GM12878 (cell line): Measurements from ENCODE around the gene SIMC1. TPM values are rescaled to one million over a fixed set of nuclear protein-coding genes. Genes with fewer than 3 reads are reported as not detected.

Experiments used
- ATAC-seq: fragments of 200-7000 bp; cut with Tn5 transposase; 3 replicates; pipeline ENCODE4 v1.9.1; 2020; ENCODE audit warnings: mild to moderate bottlenecking, moderate library complexity
- BruUV-seq: library from RNA; stranded (reverse); fragments of 400-500 nt; replicated peaks from 2 replicates; lab custom pipeline; 2021; lab: Mats Ljungman, UMichigan
- CTCF ChIA-PET: fragments of 300-600 bp; sonication (Branson Sonifier 250); formaldehyde crosslinking; extraction: SDS; loops from one replicate; lab custom pipeline; 2021; ENCODE audit warnings: inconsistent platforms; lab: Yijun Ruan, JAX
- POLR2A ChIA-PET: fragments of 350-600 bp; formaldehyde crosslinking; extraction: SDS; loops from one replicate; lab custom pipeline; 2021; ENCODE audit warnings: inconsistent platforms; lab: Charles Lee
- RAD21 ChIA-PET: fragments of 300-600 bp; sonication (Branson Sonifier 250); formaldehyde crosslinking; loops from one replicate; lab custom pipeline; 2023; ENCODE audit warnings: antibody characterized with exemption; ENCODE audit not compliant: unreplicated experiment; lab: Charles Lee
- SMC1A ChIA-PET: fragments of 300-600 bp; sonication (Branson Sonifier 250); formaldehyde crosslinking; loops from one replicate; lab custom pipeline; 2023; ENCODE audit not compliant: unreplicated experiment, uncharacterized antibody; lab: Charles Lee
- DNase-seq: peaks from one replicate; pipeline ENCODE4 v3.0.0-alpha.2; 2011; ENCODE audit warnings: low read depth, low spot score
- FAIRE-seq: peaks from 3 replicates; lab custom pipeline; 2011; peaks lifted over from hg19 to GRCh38; lab: Jason Lieb, UNC
- H2AFZ ChIP-seq: 2 replicates; pipeline ENCODE4 v1.6.0; 2011; ENCODE audit warnings: low read depth, low read length, control low read depth; ENCODE audit not compliant: control insufficient read depth
- H3K27ac ChIP-seq: 2 replicates; pipeline ENCODE4 v1.5.1; 2011; ENCODE audit warnings: control low read depth; ENCODE audit not compliant: control insufficient read depth, insufficient read depth
- H3K27me3 ChIP-seq, 2 experiments: replicated peaks in 1 of 2; 2 replicates each; pipeline versions ENCODE4 v1.6.0 to v1.6.1; 2011; ENCODE audit warnings: low read length in 1 of 2; ENCODE audit not compliant: control insufficient read depth in 2 of 2, insufficient read depth in 2 of 2
- H3K36me3 ChIP-seq, 2 experiments: 2 replicates each; pipeline ENCODE4 v1.5.1; 2011; ENCODE audit warnings: low read length in 1 of 2; ENCODE audit not compliant: control insufficient read depth in 2 of 2, insufficient read depth in 2 of 2
- H3K4me1 ChIP-seq: 2 replicates; pipeline ENCODE4 v1.6.1; 2011; ENCODE audit warnings: mild to moderate bottlenecking, low read length, moderate library complexity, mixed read lengths; ENCODE audit not compliant: control insufficient read depth, insufficient read depth
- H3K4me2 ChIP-seq: 2 replicates; pipeline ENCODE4 v1.6.0; 2011; ENCODE audit warnings: control low read depth; ENCODE audit not compliant: control insufficient read depth, insufficient read depth
- H3K4me3 ChIP-seq: fragments of 200-600 bp; sonication (generic); 2 replicates; pipeline ENCODE4 v1.5.1; 2016
- H3K79me2 ChIP-seq: 2 replicates; pipeline ENCODE4 v1.6.0; 2011; ENCODE audit warnings: low read length; ENCODE audit not compliant: control insufficient read depth, insufficient read depth
- H3K9ac ChIP-seq: 2 replicates; pipeline ENCODE4 v1.8.0; 2011; ENCODE audit warnings: low read length, control low read depth, mixed read lengths; ENCODE audit not compliant: control insufficient read depth, insufficient read depth
- H3K9me3 ChIP-seq: replicated peaks from 3 replicates; pipeline ENCODE4 v1.5.1; 2011; ENCODE audit warnings: mild to moderate bottlenecking, low read length; ENCODE audit not compliant: control insufficient read depth, insufficient read depth
- H4K20me1 ChIP-seq: 2 replicates; pipeline ENCODE4 v1.6.0; 2011; ENCODE audit not compliant: control insufficient read depth, insufficient read depth
- JUNB ChIP-seq: IDR thresholded peaks from 2 replicates; pipeline ENCODE4 v1.6.1; 2016; ENCODE audit warnings: antibody characterized with exemption, mild to moderate bottlenecking
- KLF5 ChIP-seq: fragments of 450-650 bp; IDR thresholded peaks from 2 replicates; pipeline ENCODE4 v1.6.1; 2014; ENCODE audit warnings: mild to moderate bottlenecking; ENCODE audit not compliant: partially characterized antibody
- WGBS: methylation state at CpG from one replicate; pipeline ENCODE4 v1.1.6; 2016; ENCODE audit warnings: low lambda C conversion rate; ENCODE audit not compliant: insufficient replicate concordance, insufficient coverage; ENCODE audit errors: missing lambda C conversion rate; 5-methylcytosine and 5-hydroxymethylcytosine counted together
- in situ Hi-C: fragments of 300-500 bp; cut with MboI; formaldehyde crosslinking; loops from 9 replicates; pipeline ENCODE4 v1.14.3; 2018; ENCODE audit warnings: mixed read lengths
- intact Hi-C: fragments of 100-400 bp; cut with micrococcal nuclease; formaldehyde crosslinking; loops from one replicate; pipeline ENCODE4 v1.14.2; 2022; ENCODE audit not compliant: unreplicated experiment
- polyA plus RNA-seq, 11 experiments: library from polyadenylated mRNA; depleted of rRNA in 4 of 11; unstranded in 6 of 11; stranded (reverse) in 5 of 11; fragments of >200 nt; fragmentation: Nextera tagmentation in 4 of 11; fragmentation: Illumina TruSeq in 1 of 11; extraction: Ambion mirVana in 4 of 11; extraction: Trizol in 1 of 11; gene quantifications; 1 replicate in 1 of 11; 2 replicates in 10 of 11; pipeline versions ENCODE4 v1.2.1 to v1.2.3, GENCODE V29; 2011 to 2016; ENCODE audit warnings: inconsistent platforms in 2 of 11, missing spikeins in 2 of 11, low read depth in 1 of 11
- total RNA-seq, 4 experiments: library from RNA; depleted of rRNA in 3 of 4; stranded (reverse); fragments of >200 nt in 3 of 4; fragmentation: Illumina TruSeq in 1 of 4; extraction: Trizol in 1 of 4; gene quantifications; 2 replicates each; pipeline versions ENCODE4 v1.2.1 to v1.2.3, GENCODE V29; 2013 to 2021
- TF ChIP-seq, protein P1 (sequence below): fragments of 450-650 bp; IDR thresholded peaks from 2 replicates; pipeline ENCODE4 v1.6.1; 2017; ENCODE audit warnings: mild to moderate bottlenecking
- TF ChIP-seq, protein P2 (sequence below): fragments of 450-650 bp; IDR thresholded peaks from 2 replicates; pipeline ENCODE4 v1.6.1; 2016; ENCODE audit warnings: mild to moderate bottlenecking

SIMC1 gene
- total and polyA plus RNA-seq, 10 of the 15 experiments (the other 5 are each of a cell fraction or from before 2014, with no cell fraction given), result 3.0 to 16.5 (median 10.4) TPM

DNA sequence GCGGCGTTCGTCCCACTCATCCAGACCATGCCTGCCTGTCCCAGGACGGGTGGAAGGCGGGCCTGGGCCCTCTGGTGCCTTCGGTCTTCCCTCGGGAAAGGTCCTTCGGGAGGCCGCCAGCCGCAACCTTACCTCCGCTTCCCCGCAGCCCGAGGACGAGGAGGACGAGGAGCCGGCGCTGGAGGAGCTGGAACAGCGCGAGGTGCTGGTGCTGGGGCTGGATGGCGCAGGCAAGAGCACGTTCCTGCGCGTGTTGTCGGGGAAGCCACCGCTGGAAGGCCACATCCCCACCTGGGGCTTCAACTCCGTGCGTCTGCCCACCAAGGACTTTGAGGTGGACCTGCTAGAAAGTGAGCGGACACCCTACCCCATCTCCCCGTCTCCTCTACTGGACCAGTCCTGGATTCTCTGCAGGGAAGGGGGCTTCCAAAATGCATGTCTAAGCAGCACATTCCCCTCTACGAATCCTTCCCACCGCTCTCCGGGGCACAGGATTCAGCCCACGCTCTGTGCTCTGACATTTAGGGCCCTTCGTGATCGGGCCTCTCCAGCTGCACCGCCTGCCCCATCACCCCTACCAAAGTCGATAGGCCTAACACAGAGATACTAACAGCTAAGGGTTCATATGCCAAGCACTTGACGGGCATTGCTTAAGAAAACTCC, 128.1 kb downstream of the SIMC1 start:
- intact Hi-C loops (no loop called here), in situ Hi-C loops (no loop called here)
- ATAC-seq (no peak), FAIRE-seq (no peak), DNase-seq (no peak)
- Histone ChIP-seq H3K9me3 (no peaks in the 10 kb centered on the region), H3K9ac (no peak overlapping the region), H3K27ac (no peak overlapping the region), H3K4me2 (peak overlapping the region; percentile 89), H4K20me1 (no peaks in the 10 kb centered on the region), H3K27me3 (no peaks in the 10 kb centered on the region), H3K36me3 (no peaks in the 10 kb centered on the region), H3K4me1 (no peaks in the 10 kb centered on the region; the same call in 1 of the 2 replicates), H2AFZ (peak overlapping the region; percentile 92), H3K79me2 (peaks cover 3% of the 10 kb centered on the region), H3K4me3 (peak overlapping the region; percentile 91)
- ChIA-PET POLR2A (no interaction called here), CTCF (interaction anchor here (0.6 kb wide), 1 partner anchor 447 kb away, joined by 4 read pairs; no protein-coding TSS in a partner anchor), SMC1A (no interaction called here), RAD21 (no interaction called here)
- TF ChIP-seq KLF5 (no peak), JUNB (no peak)
- TF ChIP-seq, protein P1, sequence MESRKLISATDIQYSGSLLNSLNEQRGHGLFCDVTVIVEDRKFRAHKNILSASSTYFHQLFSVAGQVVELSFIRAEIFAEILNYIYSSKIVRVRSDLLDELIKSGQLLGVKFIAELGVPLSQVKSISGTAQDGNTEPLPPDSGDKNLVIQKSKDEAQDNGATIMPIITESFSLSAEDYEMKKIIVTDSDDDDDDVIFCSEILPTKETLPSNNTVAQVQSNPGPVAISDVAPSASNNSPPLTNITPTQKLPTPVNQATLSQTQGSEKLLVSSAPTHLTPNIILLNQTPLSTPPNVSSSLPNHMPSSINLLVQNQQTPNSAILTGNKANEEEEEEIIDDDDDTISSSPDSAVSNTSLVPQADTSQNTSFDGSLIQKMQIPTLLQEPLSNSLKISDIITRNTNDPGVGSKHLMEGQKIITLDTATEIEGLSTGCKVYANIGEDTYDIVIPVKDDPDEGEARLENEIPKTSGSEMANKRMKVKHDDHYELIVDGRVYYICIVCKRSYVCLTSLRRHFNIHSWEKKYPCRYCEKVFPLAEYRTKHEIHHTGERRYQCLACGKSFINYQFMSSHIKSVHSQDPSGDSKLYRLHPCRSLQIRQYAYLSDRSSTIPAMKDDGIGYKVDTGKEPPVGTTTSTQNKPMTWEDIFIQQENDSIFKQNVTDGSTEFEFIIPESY, result peak; percentile 80; the same call in 1 of the 2 replicates
- TF ChIP-seq, protein P2, sequence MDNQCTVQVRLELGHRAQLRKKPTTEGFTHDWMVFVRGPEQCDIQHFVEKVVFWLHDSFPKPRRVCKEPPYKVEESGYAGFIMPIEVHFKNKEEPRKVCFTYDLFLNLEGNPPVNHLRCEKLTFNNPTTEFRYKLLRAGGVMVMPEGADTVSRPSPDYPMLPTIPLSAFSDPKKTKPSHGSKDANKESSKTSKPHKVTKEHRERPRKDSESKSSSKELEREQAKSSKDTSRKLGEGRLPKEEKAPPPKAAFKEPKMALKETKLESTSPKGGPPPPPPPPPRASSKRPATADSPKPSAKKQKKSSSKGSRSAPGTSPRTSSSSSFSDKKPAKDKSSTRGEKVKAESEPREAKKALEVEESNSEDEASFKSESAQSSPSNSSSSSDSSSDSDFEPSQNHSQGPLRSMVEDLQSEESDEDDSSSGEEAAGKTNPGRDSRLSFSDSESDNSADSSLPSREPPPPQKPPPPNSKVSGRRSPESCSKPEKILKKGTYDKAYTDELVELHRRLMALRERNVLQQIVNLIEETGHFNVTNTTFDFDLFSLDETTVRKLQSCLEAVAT, result peak; percentile 93
- BruUV-seq, result no TSS peak
- WGBS, result 94% methylated on average over 35 of the region's 38 CpGs
